Measurements from ENCODE around the gene CAMK1D.

Gene CAMK1D

DNA sequence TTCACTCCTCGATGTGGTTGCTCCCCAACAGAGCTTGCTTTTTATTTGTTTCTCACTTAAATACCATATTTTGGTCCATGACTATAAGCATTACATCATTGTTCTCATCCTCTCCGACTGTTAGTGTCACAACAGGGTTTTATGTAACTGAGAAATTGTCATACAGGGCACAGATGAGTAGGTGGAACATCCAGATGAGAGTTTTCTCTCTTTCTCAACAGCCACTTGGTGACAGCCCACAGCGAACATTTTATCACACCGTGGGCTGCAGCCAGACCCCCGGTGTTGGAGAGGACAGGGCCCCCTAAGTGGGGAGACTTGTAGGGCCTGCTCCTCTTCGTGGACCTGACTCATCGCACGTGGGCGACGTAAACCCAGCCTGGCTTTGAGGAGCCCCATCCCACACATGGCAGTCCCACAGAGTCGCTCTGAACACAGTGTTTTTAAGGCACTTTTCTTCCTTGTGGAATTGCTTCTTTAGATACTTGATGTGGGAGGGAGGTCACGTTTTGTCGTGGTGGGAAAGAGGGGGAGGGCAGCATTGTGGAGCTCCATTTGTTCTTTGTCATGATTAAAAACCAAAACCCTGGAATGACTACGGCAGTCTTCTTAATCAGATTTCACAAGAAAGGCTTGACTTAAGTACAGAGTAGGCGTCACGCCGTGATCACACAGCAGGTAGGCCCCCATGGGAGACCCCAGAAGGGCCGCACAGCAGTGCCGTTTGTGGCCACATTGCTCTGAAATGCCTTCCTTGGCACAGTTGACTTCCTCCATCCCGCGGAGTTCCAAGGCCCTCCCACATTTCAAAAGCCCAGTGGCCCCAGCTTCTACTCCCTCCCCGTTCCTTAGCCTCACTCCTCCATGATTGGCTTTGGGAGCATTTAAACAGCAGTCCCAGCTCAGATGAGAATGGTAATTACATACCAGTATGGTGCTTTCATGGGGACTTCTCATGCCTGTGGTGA lies 431.6 kb downstream of the CAMK1D start:
- no peak for DNase-seq (ENCODE audit: low read depth in 2 of 2, low spot score in 1 of 2)

DNA sequence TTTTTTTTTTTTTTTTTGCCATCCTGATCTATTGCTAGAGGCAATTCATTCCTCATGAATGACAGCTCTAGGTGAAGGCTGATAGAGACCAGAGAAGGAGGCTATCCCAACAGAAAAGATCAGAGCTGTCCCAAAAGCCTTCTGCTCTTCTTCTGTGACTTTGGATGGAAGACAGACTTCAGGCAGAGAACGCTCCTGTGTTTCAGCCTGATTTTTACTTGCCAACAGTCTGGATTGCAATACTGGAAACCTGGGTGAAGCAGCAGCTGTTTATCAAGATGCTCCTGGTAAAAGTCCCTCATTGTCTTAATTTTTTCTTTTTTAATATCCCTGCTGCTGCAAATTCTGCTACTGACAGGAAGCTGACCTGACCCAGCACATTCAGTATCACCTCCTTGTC lies 432.6 kb downstream of the CAMK1D start:
- no peak for DNase-seq (ENCODE audit: low read depth in 2 of 2, low spot score in 1 of 2)

DNA sequence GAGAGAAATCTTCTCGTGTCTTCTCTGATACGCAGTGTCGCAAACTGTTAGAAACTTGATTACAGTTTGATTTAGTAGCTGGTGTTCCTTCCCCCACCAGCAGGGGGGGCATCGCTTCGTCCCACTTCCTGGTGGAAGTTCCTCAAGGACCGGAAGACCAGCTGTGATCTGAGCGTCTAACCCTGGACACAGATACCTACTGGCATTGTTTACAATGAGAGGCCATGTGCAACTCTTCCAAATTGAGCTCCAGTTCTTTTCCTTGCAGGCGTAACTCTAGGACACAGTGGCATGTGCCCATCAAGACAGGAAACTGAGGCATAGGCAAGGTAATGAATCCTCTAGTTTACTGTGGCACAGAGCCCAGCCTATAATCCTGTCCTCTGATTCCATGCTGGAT lies 433.2 kb downstream of the CAMK1D start:
- DNase-seq (ENCODE audit: low read depth in 2 of 2, low spot score in 1 of 2): no peak

DNA sequence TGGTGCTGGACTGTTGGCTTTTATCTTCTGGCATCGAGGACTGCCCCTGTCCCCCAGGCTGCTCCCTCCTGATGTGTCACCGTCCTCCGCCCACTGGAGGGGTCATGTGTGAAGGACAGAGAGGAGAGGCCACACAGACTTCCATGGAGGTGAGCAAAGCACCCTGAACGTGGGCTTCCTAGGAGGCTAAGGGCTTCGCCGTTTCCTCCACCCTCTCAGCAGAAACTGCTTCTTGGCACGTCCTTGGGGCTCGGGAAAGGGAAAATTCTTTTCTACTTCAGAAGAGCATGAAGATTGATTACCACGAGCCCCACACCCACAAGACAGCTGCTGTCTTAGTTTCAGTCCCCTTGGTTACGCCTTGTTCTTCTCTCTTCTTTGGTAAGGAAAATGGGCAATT lies 433.9 kb downstream of the CAMK1D start:
- DNase-seq (ENCODE audit: low read depth in 2 of 2, low spot score in 1 of 2): no peak

DNA sequence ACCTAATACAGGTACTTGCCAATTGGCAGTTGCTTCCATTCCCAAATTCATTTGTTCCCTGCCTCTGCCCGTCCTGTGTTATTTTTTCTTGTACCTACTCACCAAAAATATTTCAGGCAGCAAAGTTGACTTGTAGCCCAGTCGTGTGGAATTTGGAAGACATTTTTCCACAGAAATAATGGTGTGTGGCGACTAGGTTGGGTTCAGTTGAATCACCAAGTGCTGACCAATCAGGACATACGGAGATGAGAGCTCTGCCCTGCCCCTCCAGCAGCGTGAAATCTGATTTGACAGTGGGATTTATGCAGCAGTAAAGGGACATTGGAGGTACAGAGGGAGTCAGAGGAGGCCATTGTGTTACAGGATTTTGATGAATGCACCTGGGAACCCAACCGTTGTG lies 435.3 kb downstream of the CAMK1D start:
- DNase-seq (ENCODE audit: low read depth in 2 of 2, low spot score in 1 of 2): no peak

DNA sequence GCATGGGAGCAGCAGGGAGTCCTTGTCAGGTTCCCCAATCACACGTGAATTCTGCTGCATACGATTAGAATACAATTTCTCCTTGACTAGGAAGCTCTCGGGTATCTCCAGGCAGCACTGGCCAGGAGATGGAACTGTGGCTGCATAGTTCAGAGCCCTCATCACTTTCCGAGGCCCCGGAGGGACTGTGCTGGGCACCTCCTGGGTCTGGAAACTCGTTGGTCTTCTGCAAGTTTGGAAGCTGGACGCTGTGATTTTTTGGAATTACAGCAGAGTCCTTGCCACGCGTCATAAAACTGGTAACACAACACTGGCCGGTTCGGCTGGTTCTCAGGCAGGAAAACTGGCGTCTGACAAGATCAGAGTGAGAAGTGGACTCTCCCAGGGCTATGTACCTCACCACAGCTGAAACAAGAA lies 436.1 kb downstream of the CAMK1D start:
- no peak for DNase-seq (ENCODE audit: low read depth in 2 of 2, low spot score in 1 of 2)

DNA sequence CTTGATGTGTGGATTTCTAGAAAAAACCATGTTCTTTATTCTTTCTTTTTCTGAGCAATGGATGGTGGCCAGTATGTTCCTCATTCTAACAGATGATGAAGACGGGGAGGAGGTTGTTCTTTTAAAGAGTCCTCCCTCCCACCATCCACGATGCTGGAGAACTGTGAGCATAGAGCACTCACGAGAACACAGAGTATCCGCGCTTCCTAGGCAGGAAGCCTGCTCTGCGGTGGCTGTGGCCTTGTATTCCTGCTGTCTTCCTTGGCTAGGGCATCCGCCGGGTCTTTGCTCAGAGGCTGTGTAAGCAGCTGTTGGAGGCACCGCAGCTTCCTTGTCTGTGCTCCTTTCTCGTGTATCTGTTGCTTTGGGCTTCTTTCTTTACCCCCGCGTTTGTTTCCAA lies 437.9 kb downstream of the CAMK1D start:
- DNase-seq (ENCODE audit: low read depth in 2 of 2, low spot score in 1 of 2): no peak

DNA sequence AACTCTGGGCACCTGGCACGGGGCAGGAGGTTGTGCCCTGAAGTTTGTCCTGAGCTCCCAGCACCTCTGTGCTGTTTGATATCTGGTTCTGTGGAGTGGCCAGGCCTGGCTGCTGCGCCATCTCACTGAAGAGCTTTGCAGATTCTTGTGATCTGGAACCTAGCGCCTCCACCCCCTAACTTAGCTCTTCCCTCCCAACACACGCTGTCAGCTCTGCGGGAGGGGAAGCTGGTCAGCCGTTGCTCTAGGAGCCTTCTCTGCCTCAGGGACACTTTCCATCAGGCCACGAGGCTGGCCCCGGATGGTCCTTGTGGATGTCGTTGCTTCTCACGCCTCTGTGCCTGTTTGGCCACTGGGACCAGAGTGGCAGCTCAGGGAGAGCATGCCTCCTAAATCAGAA lies 438.9 kb downstream of the CAMK1D start:
- DNase-seq (ENCODE audit: low read depth in 2 of 2, low spot score in 1 of 2): no peak

DNA sequence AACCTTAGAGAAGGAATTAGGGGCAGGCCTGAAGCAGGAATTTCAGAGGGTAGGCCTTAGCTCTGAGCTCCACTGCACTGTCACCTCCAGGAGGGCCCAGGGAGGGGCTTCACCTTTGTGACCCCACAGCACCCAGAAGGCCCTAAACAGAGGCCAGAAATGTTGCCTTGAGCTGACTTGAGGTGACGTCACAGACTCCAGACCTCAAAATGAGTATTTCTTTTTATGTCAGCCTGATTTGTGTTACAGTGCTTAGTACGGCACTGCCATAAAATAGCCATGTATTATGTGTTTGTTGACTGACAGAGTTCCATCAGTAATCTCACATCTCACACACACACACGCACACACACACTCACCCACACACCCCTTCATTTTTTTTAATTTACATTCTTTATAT lies 440.9 kb downstream of the CAMK1D start:
- DNase-seq (ENCODE audit: low read depth in 2 of 2, low spot score in 1 of 2): no peak

DNA sequence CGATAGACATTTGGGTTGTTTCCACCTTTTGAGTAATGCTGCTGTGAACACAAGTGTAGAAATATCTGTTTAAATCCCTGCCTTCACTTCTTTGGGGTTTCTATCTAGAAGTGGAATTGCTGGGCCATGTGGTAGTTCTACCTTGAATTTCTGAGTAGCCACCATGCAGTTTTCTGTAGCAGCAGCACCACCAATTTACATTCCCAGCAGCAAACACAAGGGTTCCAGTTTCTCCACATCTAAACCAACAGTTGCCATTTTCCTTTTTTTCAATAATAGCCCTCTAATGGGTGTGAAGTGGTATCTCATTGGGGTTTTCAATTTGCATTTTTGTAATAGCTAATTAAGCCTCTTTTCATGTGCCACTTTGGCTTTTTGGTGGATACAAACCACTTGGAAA lies 442.4 kb downstream of the CAMK1D start:
- no peak for DNase-seq (ENCODE audit: low read depth in 2 of 2, low spot score in 1 of 2)

DNA sequence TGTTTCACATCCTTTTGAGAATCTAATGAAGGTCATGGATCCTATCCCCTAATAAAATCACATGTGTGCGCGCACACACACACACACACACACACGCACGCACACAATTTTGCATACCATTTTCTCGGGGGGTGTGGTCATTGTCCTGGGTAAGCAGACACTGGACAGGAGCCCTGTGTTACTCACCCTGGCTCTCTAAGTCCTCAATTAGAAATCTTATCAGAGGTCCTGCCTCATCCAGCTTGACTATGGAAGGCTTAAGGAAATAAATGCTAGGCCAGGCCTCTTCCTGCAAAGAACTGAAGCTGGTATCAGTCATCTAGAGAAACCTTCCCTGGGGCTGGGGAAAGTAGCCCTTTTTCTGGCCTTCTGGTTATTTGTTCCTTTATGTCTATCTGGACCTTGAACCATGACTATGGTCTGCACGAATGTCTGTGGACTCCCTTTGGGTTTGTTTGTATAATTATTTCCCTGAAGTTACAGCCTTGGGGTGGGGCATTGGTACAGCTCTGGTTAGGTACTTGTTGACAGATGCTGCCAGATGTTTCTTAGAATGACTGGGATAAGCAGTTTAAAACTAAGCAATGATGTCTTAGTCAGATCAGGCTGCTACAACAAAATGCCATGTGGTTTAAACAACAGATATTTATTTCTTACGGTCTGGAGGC lies 443.7 kb downstream of the CAMK1D start:
- no peak for DNase-seq (ENCODE audit: low read depth in 2 of 2, low spot score in 1 of 2)

DNA sequence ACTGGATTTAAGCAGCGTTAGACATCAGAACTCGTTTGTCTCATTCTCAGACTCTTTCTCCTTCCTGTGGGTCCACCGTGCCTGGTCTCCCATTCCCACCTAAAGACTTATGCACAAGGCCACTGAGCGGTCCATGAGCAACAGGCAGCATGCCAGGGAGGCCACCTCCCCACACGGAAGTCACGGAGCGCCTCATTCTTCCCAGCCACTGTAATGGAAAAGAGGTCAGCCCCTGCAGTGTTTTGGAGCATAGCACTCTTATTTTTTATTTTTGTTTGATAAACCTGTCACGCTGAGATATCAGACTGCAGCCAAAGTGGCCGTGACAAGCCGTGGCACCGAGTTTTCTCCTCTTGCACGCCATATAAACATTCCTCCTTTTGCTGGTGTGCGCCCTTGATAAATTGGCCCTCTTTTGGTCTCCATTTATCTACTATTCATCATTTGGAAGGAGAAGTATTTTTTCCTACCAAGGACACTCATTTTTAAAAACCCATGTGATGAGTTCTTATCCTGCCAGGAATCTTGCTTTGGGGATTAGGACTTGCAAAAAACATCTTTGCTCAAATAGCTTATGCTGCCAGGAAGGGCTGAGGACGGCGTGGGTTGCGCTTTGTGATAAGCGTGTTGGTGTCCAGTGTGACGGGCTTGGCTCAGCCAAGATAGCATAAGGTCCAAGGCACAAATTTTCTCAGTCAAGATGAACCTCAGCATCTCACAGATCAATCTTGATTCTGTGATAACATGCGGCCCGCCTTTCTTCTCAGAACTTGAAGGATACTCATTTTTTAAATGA lies 446.2 kb downstream of the CAMK1D start:
- no peak for DNase-seq (ENCODE audit: low read depth in 2 of 2, low spot score in 1 of 2)

DNA sequence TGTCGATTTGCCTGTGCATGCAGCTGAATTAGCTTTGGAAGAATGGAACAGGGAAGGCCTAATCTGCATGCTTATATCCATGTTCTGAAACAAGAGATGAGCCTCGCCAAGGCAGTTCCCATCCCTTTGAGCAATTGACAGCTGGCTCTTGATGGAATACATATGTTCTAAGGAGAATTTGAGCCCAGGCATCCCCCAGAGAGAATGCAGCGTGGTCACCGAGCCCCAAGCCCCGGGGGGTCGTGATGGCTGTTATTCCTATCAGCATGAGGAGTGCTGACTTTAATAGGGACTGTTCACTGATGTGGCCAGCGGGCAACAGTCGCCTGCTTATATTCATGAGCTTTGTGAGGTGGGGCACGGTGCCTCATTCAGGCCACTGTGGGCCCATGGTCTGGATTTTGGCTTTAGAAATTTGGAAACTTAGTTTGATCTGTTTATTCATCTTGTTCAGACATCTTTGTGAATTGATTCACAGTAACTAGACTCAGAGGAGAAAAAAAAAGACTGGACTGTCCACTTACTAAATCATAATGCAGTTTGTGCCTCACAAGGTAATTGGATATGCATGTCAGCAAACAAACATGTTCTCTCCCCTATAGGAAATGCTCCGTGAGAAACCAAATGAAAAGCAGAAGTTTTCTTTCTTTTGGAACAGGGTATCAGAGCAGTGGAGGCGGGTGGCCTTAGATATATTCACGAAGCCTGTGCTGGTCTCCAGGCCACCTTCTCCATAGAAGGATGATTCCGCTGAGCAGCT lies 447.2 kb downstream of the CAMK1D start:
- no peak for DNase-seq (ENCODE audit: low read depth in 2 of 2, low spot score in 1 of 2)

DNA sequence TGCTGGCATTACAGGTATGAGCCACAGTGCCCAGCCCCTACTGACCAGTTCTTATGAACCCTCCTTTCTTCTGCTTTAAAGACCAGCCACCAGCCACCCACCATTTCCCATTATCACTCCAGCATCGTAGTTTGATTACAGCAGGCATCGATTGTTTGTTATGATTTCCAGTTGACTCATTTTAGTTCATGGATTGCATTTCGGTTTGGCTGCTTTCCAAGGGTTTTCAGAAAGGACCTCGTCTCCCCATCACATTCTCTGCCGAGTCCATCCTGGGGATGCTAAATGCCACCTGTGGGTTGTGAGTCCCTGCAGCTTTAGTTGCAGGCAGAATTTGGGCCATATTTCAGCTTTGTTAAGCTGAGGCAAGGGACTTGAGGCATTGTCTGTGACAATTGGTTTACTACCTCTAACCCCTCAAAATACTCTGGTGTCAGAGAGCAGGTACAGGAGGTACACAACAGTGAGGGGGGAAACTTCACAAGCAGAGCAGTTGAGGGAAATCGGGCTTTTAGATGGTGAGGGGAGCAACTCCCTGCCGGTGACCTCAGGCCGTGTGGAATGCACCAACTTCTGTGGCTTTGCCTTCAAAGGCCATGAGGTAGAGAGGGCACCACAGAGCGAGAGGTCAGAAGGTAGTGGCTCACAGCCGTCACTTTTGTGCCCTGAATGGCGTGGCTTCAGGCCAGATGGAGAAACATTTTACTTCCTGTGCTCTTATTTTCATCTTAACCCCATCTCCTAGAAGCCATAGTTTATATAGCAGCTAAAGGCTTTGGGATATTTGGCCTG lies 448.3 kb downstream of the CAMK1D start:
- no peak for DNase-seq (ENCODE audit: low read depth in 2 of 2, low spot score in 1 of 2)

DNA sequence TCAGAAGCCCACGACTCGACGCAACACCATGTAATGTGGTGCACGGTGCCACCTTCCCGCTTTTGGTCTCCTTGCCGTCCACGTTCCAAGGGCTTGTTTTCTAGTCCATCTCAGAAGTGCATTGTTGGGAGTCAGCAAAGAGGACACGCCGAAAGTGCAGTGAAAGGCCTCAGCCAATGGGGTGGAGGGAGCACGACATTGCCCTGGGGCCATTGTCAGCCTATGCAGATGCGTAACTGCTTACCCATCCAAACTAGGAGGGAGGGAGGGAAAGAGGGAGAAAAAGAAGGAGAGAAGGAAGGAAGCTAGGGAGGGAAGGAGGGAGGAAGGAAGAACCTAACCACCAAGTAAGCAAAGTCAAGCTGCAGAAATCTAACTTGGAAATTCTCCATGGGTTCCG lies 449.8 kb downstream of the CAMK1D start:
- DNase-seq (ENCODE audit: low read depth in 2 of 2, low spot score in 1 of 2): no peak

DNA sequence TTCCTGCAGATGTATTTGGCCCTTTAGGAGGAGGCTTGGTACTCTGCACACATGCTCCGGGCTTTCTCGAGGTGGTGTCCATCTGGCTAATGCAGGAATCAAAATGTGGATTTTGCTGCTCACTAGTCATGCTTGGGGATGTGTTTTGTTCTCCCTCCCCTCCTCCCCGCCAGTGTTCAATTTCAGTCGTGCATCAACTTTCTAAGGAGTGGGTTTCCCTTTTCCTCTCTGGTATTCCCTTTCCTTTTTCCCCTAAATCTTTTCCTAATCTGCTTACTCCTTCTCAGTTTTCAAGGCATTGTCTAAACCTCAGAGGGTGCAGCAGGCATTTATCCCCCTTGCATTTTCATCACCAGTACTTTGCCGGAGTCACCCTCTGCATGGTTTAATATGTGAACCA lies 450.4 kb downstream of the CAMK1D start:
- DNase-seq (ENCODE audit: low read depth in 2 of 2, low spot score in 1 of 2): no peak

DNA sequence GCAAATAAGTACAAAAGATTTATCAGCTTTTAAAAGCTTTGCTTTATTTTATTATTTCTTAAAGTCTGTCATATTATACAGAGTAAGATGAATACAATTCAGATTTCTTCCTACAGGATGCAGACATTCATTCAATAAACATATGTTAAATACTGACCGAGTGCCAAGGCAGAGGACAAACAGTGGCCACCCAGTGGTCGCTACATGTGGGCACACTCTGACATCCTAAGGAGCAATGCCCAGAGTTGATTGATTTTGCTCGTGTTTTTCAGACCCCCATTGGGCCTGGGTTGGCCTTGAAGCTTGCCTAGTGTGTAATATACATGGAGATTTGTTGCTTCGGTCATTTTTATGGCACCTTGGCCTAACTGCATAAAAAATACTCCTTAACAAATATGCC lies 451.0 kb downstream of the CAMK1D start:
- no peak for DNase-seq (ENCODE audit: low read depth in 2 of 2, low spot score in 1 of 2)

DNA sequence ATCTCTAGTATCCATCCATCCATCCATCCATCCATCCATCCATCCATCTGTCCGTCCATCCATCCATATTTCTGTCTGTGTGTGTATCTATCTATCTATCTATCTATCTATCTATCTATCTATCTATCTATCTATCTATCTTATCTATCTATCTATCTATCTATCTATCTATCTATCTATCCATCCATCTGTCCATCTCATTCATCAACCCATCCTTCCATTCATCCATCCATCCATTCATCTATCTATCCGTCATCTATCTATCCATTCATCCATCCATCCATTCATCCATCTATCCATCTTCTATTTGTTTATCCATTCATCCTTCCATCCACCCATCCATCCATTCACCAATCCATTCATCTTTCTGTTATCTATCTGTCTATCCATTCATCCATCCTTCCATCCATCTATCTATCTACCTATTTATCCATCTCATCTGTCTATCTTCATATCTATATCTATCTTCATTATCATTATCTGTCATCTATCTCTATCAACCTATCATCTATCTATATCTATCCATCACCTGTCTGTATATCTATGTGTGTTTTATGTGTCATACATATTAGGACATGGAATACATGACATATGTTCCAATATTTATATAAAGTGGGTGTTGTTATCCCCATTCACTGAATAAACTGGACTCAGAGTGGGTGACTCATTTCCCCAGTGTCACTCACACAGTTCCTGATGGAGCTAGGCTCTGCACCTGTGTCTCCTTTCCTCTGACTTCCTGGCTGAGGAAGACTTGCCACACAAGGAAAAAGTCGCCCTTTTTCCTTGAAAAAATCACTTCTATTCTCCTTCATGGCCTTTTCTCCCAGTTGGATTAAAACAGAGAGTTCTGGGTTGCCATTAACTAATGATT lies 452.1 kb downstream of the CAMK1D start:
- DNase-seq (ENCODE audit: low read depth in 2 of 2, low spot score in 1 of 2): no peak

DNA sequence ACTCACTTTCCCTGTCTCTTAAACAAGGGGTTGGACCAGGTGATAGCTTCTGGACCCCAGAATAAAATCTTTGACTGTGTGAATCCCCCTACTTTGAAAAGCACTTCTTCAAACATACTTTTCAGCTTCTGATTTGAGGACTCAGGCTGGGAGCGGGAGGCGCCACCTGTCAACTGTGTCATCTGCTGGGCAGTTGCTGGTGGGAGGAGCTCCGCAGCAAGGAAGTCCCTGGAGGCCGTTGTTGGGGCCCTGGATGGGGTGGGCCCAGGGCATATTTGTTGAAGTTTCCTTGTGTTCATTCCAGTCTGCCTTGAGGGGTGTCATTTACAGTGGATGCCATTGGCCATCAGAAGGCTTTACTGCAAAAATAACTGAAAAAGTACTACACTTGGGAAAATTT lies 454.4 kb downstream of the CAMK1D start:
- DNase-seq (ENCODE audit: low read depth in 2 of 2, low spot score in 1 of 2): no peak
